ENCODE results near the gene LIMK2. TPM values are rescaled to one million over a fixed set of nuclear protein-coding genes. Genes with fewer than 3 reads are reported as not detected.

The LIMK2 gene
- total and polyA plus RNA-seq, 10 of the 15 experiments (the other 5 are each of a cell fraction or from before 2014, with no cell fraction given), result 2.9 to 40.4 (median 26.7) TPM

- TF ChIP-seq ZNF274 (IDR thresholded peaks at IDR 0.05; ENCODE audit: insufficient read depth, insufficient read length) (no peak), MYB (IDR thresholded peaks at IDR 0.05; ENCODE audit: borderline replicate concordance, low read depth, low read length) (no peak), JUNB (IDR thresholded peaks at IDR 0.05) (no peak), MXI1 (IDR thresholded peaks at IDR 0.05; ENCODE audit: low read depth, low read length) (peak; percentile 32; the same call in 1 of the 2 replicates), KLF5 (IDR thresholded peaks at IDR 0.05; ENCODE audit: partially characterized antibody) (no peak), NRF1 (conservative IDR thresholded peaks at IDR 0.05; ENCODE audit: low read depth, low read length) (no peak), ESRRA (IDR thresholded peaks at IDR 0.05; ENCODE audit: low read length) (no peak), EP300 (IDR thresholded peaks at IDR 0.05; ENCODE audit: borderline replicate concordance in 1 of 2, control insufficient read depth in 1 of 2, low read depth in 2 of 2, low read length in 2 of 2) (no peak), MLLT1 (IDR thresholded peaks at IDR 0.05) (no peak), NR2F1 (conservative IDR thresholded peaks at IDR 0.05) (no peak), NFIC (IDR thresholded peaks at IDR 0.05; ENCODE audit: low read depth, low read length) (no peak), KDM1A (IDR thresholded peaks at IDR 0.05; ENCODE audit: borderline replicate concordance) (no peak), CBFB (IDR thresholded peaks at IDR 0.05; ENCODE audit: low read depth) (no peak), STAT1 (conservative IDR thresholded peaks at IDR 0.05) (no peak), BCL11A (IDR thresholded peaks at IDR 0.05; ENCODE audit: low read depth, low read length) (no peak), CHD2 (IDR thresholded peaks at IDR 0.05; ENCODE audit: borderline replicate concordance, low read depth, low read length) (no peak), PKNOX1 (IDR thresholded peaks at IDR 0.05) (no peak), CEBPZ (IDR thresholded peaks at IDR 0.05; ENCODE audit: low read depth, low read length) (no peak)
- TF ChIP-seq, protein P1, sequence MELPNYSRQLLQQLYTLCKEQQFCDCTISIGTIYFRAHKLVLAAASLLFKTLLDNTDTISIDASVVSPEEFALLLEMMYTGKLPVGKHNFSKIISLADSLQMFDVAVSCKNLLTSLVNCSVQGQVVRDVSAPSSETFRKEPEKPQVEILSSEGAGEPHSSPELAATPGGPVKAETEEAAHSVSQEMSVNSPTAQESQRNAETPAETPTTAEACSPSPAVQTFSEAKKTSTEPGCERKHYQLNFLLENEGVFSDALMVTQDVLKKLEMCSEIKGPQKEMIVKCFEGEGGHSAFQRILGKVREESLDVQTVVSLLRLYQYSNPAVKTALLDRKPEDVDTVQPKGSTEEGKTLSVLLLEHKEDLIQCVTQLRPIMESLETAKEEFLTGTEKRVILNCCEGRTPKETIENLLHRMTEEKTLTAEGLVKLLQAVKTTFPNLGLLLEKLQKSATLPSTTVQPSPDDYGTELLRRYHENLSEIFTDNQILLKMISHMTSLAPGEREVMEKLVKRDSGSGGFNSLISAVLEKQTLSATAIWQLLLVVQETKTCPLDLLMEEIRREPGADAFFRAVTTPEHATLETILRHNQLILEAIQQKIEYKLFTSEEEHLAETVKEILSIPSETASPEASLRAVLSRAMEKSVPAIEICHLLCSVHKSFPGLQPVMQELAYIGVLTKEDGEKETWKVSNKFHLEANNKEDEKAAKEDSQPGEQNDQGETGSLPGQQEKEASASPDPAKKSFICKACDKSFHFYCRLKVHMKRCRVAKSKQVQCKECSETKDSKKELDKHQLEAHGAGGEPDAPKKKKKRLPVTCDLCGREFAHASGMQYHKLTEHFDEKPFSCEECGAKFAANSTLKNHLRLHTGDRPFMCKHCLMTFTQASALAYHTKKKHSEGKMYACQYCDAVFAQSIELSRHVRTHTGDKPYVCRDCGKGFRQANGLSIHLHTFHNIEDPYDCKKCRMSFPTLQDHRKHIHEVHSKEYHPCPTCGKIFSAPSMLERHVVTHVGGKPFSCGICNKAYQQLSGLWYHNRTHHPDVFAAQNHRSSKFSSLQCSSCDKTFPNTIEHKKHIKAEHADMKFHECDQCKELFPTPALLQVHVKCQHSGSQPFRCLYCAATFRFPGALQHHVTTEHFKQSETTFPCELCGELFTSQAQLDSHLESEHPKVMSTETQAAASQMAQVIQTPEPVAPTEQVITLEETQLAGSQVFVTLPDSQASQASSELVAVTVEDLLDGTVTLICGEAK (IDR thresholded peaks at IDR 0.05; ENCODE audit: borderline replicate concordance), result no peak; the same call in 1 of the 2 replicates
Observed at GRCh38 chr22:31292236-31292989, 80.3 kb downstream of the LIMK2 start, which contains the start of gene PIK3IP1 (continued).

All from GM12878 (cell line).